Adipocyte (in vitro differentiated cells): Measurements from ENCODE around the gene THAP7.

Source experiments
- DNase-seq: peaks from one replicate; pipeline ENCODE4 v3.0.0-alpha.2; 2015; ENCODE audit warnings: low read depth
- H3K27me3 ChIP-seq: replicated peaks from 2 replicates; pipeline ENCODE4 v1.7.0; 2013; ENCODE audit warnings: mild to moderate bottlenecking, low read length, moderate library complexity; ENCODE audit not compliant: control insufficient read depth, insufficient read depth
- H3K36me3 ChIP-seq: 2 replicates; pipeline ENCODE4 v1.7.0; 2013; ENCODE audit warnings: low read length, mild to moderate bottlenecking, moderate library complexity; ENCODE audit not compliant: control insufficient read depth, insufficient read depth, severe bottlenecking
- H3K4me1 ChIP-seq: 2 replicates; pipeline ENCODE4 v1.7.0; 2013; ENCODE audit warnings: mild to moderate bottlenecking, low read length, moderate library complexity; ENCODE audit not compliant: control insufficient read depth, insufficient read depth
- H3K4me3 ChIP-seq: 2 replicates; pipeline ENCODE4 v1.7.0; 2013; ENCODE audit warnings: mild to moderate bottlenecking, low read length, moderate library complexity
- H3K9ac ChIP-seq: 2 replicates; pipeline ENCODE4 v1.7.0; 2013; ENCODE audit warnings: mild to moderate bottlenecking, low read length, moderate library complexity
- H3K9me3 ChIP-seq: 2 replicates; pipeline ENCODE4 v1.7.0; 2013; ENCODE audit warnings: mild to moderate bottlenecking, low read length, moderate library complexity; ENCODE audit not compliant: control insufficient read depth

Gene THAP7

DNA sequence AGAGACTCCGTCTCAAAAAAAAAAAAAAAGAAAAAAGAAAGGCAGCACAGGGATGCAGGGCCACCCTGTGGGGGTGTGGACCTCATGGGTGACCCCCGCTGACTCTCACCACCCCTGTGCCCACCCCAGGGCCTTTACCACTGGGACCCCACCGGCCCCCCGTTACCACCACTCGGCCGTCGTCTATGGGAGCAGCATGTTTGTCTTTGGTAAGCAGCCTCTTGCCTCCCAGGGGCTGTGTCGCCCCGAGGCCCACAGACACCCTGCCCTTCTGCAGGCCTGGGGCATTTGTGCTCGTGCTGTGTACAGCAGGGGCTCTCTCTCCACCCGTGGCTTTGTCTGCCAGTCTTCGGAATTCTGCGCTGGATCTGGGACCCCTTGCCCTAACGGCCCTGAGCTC, 14.5 kb downstream of the THAP7 start:
- peaks cover 59% of the 10 kb centered on the region for H3K36me3 ChIP-seq

GRCh38 chr22:20986365-20986764, 15.6 kb downstream of the THAP7 start:
- Histone ChIP-seq H3K9me3 (no peaks in the 10 kb centered on the region), H3K4me1 (peaks cover 16% of the 10 kb centered on the region), H3K27me3 (no peaks in the 10 kb centered on the region), H3K4me3 (no peak overlapping the region), H3K36me3 (peaks cover 49% of the 10 kb centered on the region), H3K9ac (no peak overlapping the region)
- no peak for DNase-seq

More for the DNA sequence above, 14.5 kb downstream of the THAP7 start:
- Histone ChIP-seq H3K9me3 (no peaks in the 10 kb centered on the region), H3K4me3 (no peak overlapping the region), H3K27me3 (no peaks in the 10 kb centered on the region), H3K4me1 (peaks cover 13% of the 10 kb centered on the region), H3K9ac (no peak overlapping the region)
- DNase-seq: no peak

GRCh38 chr22:20985720-20986119, 16.2 kb downstream of the THAP7 start:
- DNase-seq: no peak
- H3K36me3 ChIP-seq: peaks cover 42% of the 10 kb centered on the region

DNA sequence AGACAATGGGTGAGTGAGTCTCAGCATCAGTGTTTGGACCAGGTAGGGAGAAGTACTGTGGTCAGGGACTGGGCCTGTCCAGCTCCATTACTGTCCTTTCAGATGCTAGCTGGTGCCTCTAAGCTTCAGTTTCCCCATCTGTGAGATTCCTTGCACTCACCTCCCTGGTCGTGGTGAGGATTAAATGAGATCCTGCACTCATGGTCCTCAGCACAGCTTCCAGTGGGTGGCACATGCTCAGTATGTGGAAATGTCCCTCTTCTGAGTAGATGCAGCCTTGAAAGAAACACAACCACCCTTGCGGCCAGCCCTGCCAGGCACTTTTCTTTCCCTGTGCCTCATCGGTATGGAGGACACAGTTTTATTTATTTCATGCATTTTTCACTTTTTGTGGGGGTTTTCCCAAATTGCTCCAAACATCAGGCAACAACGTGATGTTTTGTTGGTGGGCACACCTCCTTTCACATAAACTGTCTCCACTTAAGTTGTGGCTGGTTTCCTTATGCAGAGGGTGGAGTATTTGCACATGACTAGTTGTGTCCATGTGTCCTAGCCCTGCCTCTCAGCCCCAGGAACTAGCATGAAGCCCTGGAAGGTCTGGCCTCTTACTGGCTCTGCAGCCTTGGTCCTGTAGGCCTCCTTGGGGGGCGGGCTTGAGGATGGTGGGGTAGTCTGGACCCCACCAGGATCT, 18.7 kb downstream of the THAP7 start:
- Histone ChIP-seq H3K9ac (peak overlapping the region; percentile 97), H3K4me1 (peaks cover 30% of the 10 kb centered on the region), H3K27me3 (no peaks in the 10 kb centered on the region), H3K9me3 (peaks cover 9% of the 10 kb centered on the region), H3K4me3 (peak overlapping the region; percentile 98), H3K36me3 (peaks cover 28% of the 10 kb centered on the region)
- peak; percentile 32 for DNase-seq

More at GRCh38 chr22:20985720-20986119, 16.2 kb downstream of the THAP7 start:
- H3K4me3 ChIP-seq: no peak overlapping the region
- no peak overlapping the region for H3K9ac ChIP-seq
- no peaks in the 10 kb centered on the region for H3K27me3 ChIP-seq
- H3K4me1 ChIP-seq: peaks cover 21% of the 10 kb centered on the region
- no peaks in the 10 kb centered on the region for H3K9me3 ChIP-seq

DNA sequence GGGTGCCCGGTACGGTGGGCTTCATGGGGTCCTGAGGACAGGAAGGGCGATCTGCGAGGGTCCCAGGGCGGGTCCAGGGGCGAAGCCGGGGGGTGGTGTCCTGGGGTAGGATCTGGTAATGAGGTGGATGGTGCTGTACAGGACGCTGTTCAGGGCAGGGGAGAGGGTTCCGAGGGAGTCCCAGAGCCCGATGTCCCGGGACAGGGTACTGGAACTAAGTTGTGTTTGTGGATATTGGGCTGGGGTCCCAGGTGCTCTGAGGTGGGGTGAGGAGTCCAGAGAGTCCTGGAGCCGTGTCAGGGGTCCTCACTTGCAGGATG, 19.4 kb downstream of the THAP7 start:
- Histone ChIP-seq H3K27me3 (no peaks in the 10 kb centered on the region), H3K9ac (peak overlapping the region; percentile 97), H3K4me1 (peaks cover 30% of the 10 kb centered on the region), H3K9me3 (peaks cover 10% of the 10 kb centered on the region), H3K4me3 (peak overlapping the region; percentile 98), H3K36me3 (peaks cover 21% of the 10 kb centered on the region)
- no peak for DNase-seq

DNA sequence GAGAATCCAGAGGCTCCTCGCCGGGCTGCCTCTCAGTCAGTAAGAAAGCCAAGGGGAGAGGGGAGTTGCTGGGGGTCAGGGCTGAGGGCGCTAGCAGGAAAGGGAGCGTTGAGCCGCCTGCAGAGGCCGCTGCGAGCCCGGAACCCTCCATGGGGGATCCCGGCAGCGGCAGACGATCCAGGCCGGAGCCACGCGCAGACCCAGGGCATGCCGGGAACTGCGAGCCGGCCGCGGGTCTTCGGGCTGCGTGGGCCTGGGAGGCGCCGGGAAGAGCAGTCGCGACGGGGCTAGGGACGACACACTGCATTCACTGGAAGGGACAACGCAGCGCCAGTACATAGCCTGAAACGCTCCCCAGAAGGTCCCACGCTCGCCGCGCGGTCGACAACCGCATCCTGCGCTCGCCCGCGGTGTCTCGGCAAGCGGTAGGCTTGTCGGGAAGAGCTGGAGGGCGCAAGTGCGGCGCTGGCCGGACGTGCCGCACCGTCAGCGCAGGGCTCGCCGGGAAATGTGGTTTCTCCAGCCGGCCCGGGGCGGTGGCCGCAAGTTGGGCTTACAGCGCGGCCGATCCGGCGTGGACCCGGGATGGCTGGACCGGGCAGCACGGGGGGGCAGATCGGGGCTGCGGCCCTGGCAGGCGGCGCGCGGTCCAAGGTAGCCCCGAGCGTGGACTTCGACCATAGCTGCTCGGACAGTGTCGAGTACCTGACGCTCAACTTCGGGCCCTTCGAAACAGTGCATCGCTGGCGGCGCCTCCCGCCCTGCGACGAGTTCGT, 19.9 kb downstream of the THAP7 start, which contains the start of gene LZTR1:
LZTR1 (plus strand) TSS at position 511 of the 776 bp plus-strand sequence; CDS start at position 586, 75 bp downstream.
- Histone ChIP-seq H3K4me3 (peak within 1 kb of the TSS; percentile 98), H3K36me3 (peaks cover 17% of the 10 kb centered on the region), H3K9me3 (peaks cover 10% of the 10 kb centered on the region), H3K4me1 (peaks cover 30% of the 10 kb centered on the region), H3K9ac (peak within 1 kb of the TSS; percentile 97), H3K27me3 (no peaks in the 10 kb centered on the region)
- peak; percentile 95 for DNase-seq

DNA sequence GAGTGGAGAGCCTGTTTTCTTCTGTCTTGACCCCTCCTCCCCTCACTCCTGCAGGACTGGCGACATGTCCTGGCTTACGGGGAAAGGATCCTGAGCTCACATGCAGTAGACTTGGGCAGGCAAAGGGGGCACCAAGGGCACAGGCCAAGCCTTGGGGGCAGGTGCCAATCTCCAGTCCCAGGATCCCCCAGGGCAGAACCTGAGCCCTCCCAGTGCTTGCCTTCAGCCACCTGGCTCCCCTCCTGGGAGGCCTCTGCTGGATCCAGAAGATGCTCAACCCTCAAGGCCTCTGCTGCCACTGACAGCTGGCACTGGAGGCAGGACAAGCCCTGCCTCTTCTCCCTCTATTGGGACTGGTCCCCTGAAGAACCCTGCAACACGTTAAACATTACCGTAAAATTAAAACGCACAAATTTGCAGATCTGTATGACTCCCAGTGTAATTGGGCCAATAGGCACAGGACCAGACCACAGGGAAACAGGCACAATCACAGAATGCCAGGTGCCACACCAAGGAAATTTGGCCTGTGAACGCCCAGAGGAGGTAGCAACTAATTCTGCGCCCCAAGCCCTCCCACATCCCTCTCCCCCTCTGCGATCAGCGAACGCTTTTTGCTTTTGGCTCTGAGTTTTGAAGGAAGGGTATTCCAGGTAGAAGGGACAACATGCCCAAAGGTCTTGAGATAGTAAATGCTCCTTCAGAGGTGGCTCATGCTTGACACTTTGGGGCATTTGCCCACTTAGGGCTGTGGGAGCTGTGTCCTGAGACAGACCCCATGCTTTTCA, 20.8 kb downstream of the THAP7 start:
- H3K4me1 ChIP-seq: peaks cover 30% of the 10 kb centered on the region
- H3K4me3 ChIP-seq: peak overlapping the region; percentile 98
- peaks cover 10% of the 10 kb centered on the region for H3K36me3 ChIP-seq
- H3K9me3 ChIP-seq: peaks cover 10% of the 10 kb centered on the region
- DNase-seq: no peak
- peak overlapping the region; percentile 97 for H3K9ac ChIP-seq
- H3K27me3 ChIP-seq: peaks cover 4% of the 10 kb centered on the region

GRCh38 chr22:20980523-20980922, 21.4 kb downstream of the THAP7 start:
- Histone ChIP-seq H3K9me3 (peaks cover 10% of the 10 kb centered on the region), H3K4me1 (peaks cover 30% of the 10 kb centered on the region), H3K9ac (no peak overlapping the region), H3K27me3 (peaks cover 10% of the 10 kb centered on the region), H3K36me3 (peaks cover 4% of the 10 kb centered on the region), H3K4me3 (no peak overlapping the region)
- DNase-seq: no peak

DNA sequence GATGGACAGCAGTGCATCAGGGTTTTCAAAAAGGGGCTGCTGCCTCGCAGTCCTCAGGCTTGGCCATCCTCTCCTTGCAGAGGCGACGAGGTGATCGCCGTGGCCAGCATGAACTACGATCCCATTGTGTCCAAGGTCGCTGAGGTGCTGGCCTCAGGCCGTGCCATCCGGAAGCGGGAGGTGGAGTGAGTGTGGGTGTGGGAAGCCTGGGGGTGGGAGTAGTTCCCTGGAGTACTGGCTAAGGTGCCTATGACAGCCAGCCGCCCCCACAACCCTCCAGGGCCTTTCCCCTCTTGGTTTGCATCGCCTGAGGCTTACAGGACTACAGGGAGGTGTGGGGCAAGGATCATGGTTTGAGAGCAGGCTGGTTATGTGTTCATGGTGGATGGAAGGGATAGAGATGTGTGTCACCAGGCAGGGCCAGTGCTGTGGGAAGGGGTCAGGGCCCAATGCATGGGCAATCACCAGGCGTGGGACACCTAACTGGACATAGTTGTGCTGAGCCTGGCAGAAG, 21.9 kb downstream of the THAP7 start:
- no peak overlapping the region for H3K4me3 ChIP-seq
- no peak for DNase-seq
- peaks cover 12% of the 10 kb centered on the region for H3K27me3 ChIP-seq
- no peaks in the 10 kb centered on the region for H3K36me3 ChIP-seq
- peaks cover 10% of the 10 kb centered on the region for H3K9me3 ChIP-seq
- peaks cover 30% of the 10 kb centered on the region for H3K4me1 ChIP-seq
- H3K9ac ChIP-seq: peak overlapping the region; percentile 50

DNA sequence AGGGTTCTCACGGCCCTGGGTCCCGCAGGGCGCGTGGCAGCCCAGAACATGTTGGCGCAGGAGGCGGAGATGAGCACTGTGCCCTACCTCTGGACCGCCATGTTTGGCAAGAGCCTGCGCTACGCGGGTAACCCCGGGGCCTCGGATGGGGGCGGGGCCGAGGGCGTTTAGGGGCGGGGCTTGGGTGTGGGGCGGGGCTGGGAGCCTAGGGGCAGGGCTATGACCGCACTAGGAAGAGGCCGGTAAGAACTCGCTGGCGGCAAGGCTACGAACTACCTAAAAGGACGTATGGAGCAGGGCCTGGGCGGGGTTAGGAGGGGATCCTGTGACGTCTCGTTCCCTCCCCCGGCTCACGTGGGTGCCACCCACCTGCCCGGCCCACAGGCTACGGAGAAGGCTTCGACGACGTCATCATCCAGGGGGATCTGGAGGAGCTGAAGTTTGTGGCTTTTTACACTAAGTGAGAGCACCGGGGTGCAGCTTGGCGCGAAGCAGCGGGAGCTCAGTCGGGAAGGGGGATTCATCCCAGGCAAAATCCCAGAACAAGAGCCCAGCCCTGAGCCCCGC, 22.6 kb downstream of the THAP7 start:
- H3K9me3 ChIP-seq: peaks cover 10% of the 10 kb centered on the region
- H3K4me3 ChIP-seq: peak overlapping the region; percentile 36
- peaks cover 30% of the 10 kb centered on the region for H3K4me1 ChIP-seq
- peak; percentile 66 for DNase-seq
- peak overlapping the region; percentile 50 for H3K9ac ChIP-seq
- H3K27me3 ChIP-seq: peaks cover 17% of the 10 kb centered on the region
- no peaks in the 10 kb centered on the region for H3K36me3 ChIP-seq
